Endothelial cell of umbilical vein (primary cell): ENCODE data around the gene AGAP2. TPM values are rescaled to one million over a fixed set of nuclear protein-coding genes. Genes with fewer than 3 reads are reported as not detected.

Experiments
- BruUV-seq: library from RNA; stranded (reverse); fragments of 400-500 nt; replicated peaks from 2 replicates; lab custom pipeline; 2021; lab: Mats Ljungman, UMichigan
- CTCF ChIA-PET: fragments of 300-600, 350-600 bp; sonication (Branson Sonifier 250); formaldehyde crosslinking; loops from one replicate; lab custom pipeline; 2021; ENCODE audit warnings: antibody characterized with exemption, inconsistent platforms; lab: Charles Lee
- POLR2A ChIA-PET: fragments of 300-600, 350-600 bp; sonication (Branson Sonifier 250); formaldehyde crosslinking; loops from one replicate; lab custom pipeline; 2021; ENCODE audit warnings: antibody characterized with exemption, inconsistent platforms; lab: Charles Lee
- DNase-seq: peaks from one replicate; pipeline ENCODE4 v3.0.0-alpha.2; 2011; ENCODE audit warnings: low read depth, low spot score
- FAIRE-seq: peaks from 2 replicates; lab custom pipeline; 2011; peaks lifted over from hg19 to GRCh38; lab: Jason Lieb, UNC
- H2AFZ ChIP-seq: 2 replicates; pipeline ENCODE4 v1.6.0; 2012; ENCODE audit warnings: low read depth, low read length, control low read depth, inconsistent platforms
- H3K27ac ChIP-seq: 2 replicates; pipeline ENCODE4 v1.5.1; 2011; ENCODE audit warnings: low read depth, mild to moderate bottlenecking, control low read depth, low read length, moderate library complexity; ENCODE audit not compliant: insufficient read depth
- H3K27me3 ChIP-seq, 2 experiments: 2 replicates each; pipeline versions ENCODE4 v1.6.0 to v1.6.1; 2011; ENCODE audit warnings: low read length in 2 of 2, mixed read lengths in 1 of 2; ENCODE audit not compliant: control insufficient read depth in 2 of 2, insufficient read depth in 2 of 2
- H3K36me3 ChIP-seq, 2 experiments: 2 replicates in 1 of 2; 3 replicates in 1 of 2; pipeline ENCODE4 v1.5.1; 2011; ENCODE audit warnings: low read length in 2 of 2, mild to moderate bottlenecking in 1 of 2, moderate library complexity in 1 of 2; ENCODE audit not compliant: control insufficient read depth in 2 of 2, insufficient read depth in 2 of 2; ENCODE audit errors: extremely low read depth in 1 of 2
- H3K4me1 ChIP-seq: 3 replicates; pipeline ENCODE4 v1.5.1; 2011; ENCODE audit warnings: mild to moderate bottlenecking, low read length; ENCODE audit not compliant: control insufficient read depth, insufficient read depth; ENCODE audit errors: extremely low read depth
- H3K4me2 ChIP-seq: 2 replicates; pipeline ENCODE4 v1.6.1; 2011; ENCODE audit warnings: low read length, control low read depth, mixed read lengths; ENCODE audit not compliant: insufficient read depth
- H3K4me3 ChIP-seq, 3 experiments: fragments of 200-600 bp in 1 of 3; sonication (generic), shearing (Covaris generic) in 1 of 3; replicated peaks in 1 of 3; 2 replicates each; pipeline ENCODE4 v1.5.1; 2011 to 2016; ENCODE audit warnings: control low read depth in 3 of 3, low read length in 3 of 3, mild to moderate bottlenecking in 2 of 3, inconsistent platforms in 1 of 3, low read depth in 1 of 3, moderate library complexity in 1 of 3; ENCODE audit not compliant: insufficient read depth in 1 of 3
- H3K79me2 ChIP-seq: 2 replicates; pipeline ENCODE4 v1.6.0; 2012; ENCODE audit warnings: low read length, inconsistent platforms; ENCODE audit not compliant: control insufficient read depth, insufficient read depth
- H3K9ac ChIP-seq: replicated peaks from 2 replicates; pipeline ENCODE3; 2011; ENCODE audit warnings: low read length, control low read depth; ENCODE audit not compliant: insufficient read depth; ENCODE audit errors: extremely low read depth
- H3K9me1 ChIP-seq: replicated peaks from 3 replicates; pipeline ENCODE4 v1.6.0; 2011; ENCODE audit warnings: mild to moderate bottlenecking, low read length; ENCODE audit not compliant: control insufficient read depth, insufficient read depth; ENCODE audit errors: extremely low read depth
- H3K9me3 ChIP-seq: replicated peaks from 2 replicates; pipeline ENCODE4 v1.5.1; 2012; ENCODE audit warnings: low read length, inconsistent platforms; ENCODE audit not compliant: control insufficient read depth, insufficient read depth
- H4K20me1 ChIP-seq: replicated peaks from 2 replicates; pipeline ENCODE3; 2011; ENCODE audit warnings: mild to moderate bottlenecking, low read length; ENCODE audit not compliant: control insufficient read depth, insufficient read depth; ENCODE audit errors: extremely low read depth
- CTCF ChIP-seq, 2 donors: IDR thresholded peaks; 1 replicate in 1 of 2; 2 replicates in 1 of 2; pipeline ENCODE4 v1.5.1; 2011; ENCODE audit warnings: low read length in 2 of 2, mild to moderate bottlenecking in 2 of 2, moderate library complexity in 2 of 2, control low read depth in 1 of 2, inconsistent platforms in 1 of 2, low read depth in 1 of 2; ENCODE audit not compliant: insufficient read depth in 1 of 2; ENCODE audit errors: extremely low read depth in 1 of 2
- EZH2 ChIP-seq: IDR thresholded peaks from 2 replicates; pipeline ENCODE4 v1.6.1; 2012; ENCODE audit warnings: borderline replicate concordance, low read depth, mild to moderate bottlenecking, moderate library complexity, low read length, inconsistent platforms; ENCODE audit not compliant: severe bottlenecking
- GATA2 ChIP-seq: IDR thresholded peaks from 2 replicates; pipeline ENCODE4 v1.7.0; 2011; ENCODE audit warnings: low read depth, mild to moderate bottlenecking, moderate library complexity, mixed read lengths, low read length; ENCODE audit not compliant: insufficient read length, insufficient read depth
- JUN ChIP-seq: IDR thresholded peaks from 2 replicates; pipeline ENCODE4 v1.6.1; 2011; ENCODE audit warnings: borderline replicate concordance, low read depth; ENCODE audit not compliant: insufficient read length, insufficient read depth
- MAX ChIP-seq: IDR thresholded peaks from 2 replicates; pipeline ENCODE4 v1.6.1; 2011; ENCODE audit not compliant: insufficient read depth, insufficient read length
- MYC ChIP-seq: IDR thresholded peaks from one replicate; pipeline ENCODE4 v1.6.1; 2011; ENCODE audit warnings: mild to moderate bottlenecking, low read depth, low read length
- POLR2A ChIP-seq: IDR thresholded peaks from 2 replicates; pipeline ENCODE4 v1.6.1; 2012; ENCODE audit warnings: low read depth, mild to moderate bottlenecking, control low read depth, low read length
- POLR2AphosphoS5 ChIP-seq: IDR thresholded peaks from 2 replicates; pipeline ENCODE4 v1.6.1; 2012; ENCODE audit warnings: low read depth, mild to moderate bottlenecking, control low read depth, low read length, moderate library complexity; ENCODE audit not compliant: insufficient read depth
- dilution Hi-C: fragments of 300-500 bp; cut with MboI; formaldehyde crosslinking; loops from one replicate; pipeline ENCODE4 v1.15.0; 2019; ENCODE audit warnings: low sequenced_read_pairs; ENCODE audit not compliant: extremely low pct_ligation_motif_present
- intact Hi-C: fragments of 100-400 bp; cut with micrococcal nuclease; formaldehyde crosslinking; loops from one replicate; pipeline ENCODE4 v1.10.0; 2022
- polyA plus RNA-seq, 4 experiments: library from polyadenylated mRNA; depleted of rRNA in 3 of 4; stranded (reverse) in 3 of 4; unstranded in 1 of 4; fragments of >200 nt; gene quantifications; 2 replicates each; pipeline versions ENCODE4 v1.2.1 to v1.2.3, GENCODE V29; 2011 to 2012; ENCODE audit warnings: missing spikeins in 1 of 4
- total RNA-seq: library from RNA; stranded (reverse); gene quantifications from 2 replicates; pipeline ENCODE4 v1.2.3, GENCODE V29; 2021

The AGAP2 gene
- total and polyA plus RNA-seq, 2 donors (not counting 3 experiments of a cell fraction or from before 2014, with no cell fraction given) = 0.04 to 0.24 TPM

- Histone ChIP-seq H3K27ac (no peak overlapping the region), H3K9me1 (no peaks in the 10 kb centered on the region), H3K27me3 (peaks cover 0 to 3% of the 10 kb centered on the region in 2 experiments), H3K36me3 (peaks cover 0 to 3% of the 10 kb centered on the region in 2 experiments), H3K4me1 (peaks cover 7% of the 10 kb centered on the region), H3K4me3 (no peak overlapping the region), H3K9me3 (no peaks in the 10 kb centered on the region), H4K20me1 (no peaks in the 10 kb centered on the region), H3K9ac (no peak overlapping the region), H3K79me2 (no peaks in the 10 kb centered on the region), H3K4me2 (no peak overlapping the region), H2AFZ (no peak overlapping the region)
- ChIA-PET CTCF (interaction anchor here (1.0 to 4.6 kb wide), 14 partner anchors 11 to 114 kb away, joined by 3 to 48 read pairs (median 8); partner anchors contain the start of genes AGAP2, ARHGEF25, CDK4 and CYP27B1), POLR2A (no interaction called here)
- TF ChIP-seq MAX (no peak), JUN (no peak), EZH2 (no peak), POLR2A (no peak), CTCF (IDR thresholded peaks at IDR 0.05; ENCODE audit: extremely low read depth in 1 of 2, insufficient read depth in 1 of 2, low read depth in 1 of 2, low read length in 2 of 2) (no peak), POLR2AphosphoS5 (no peak), MYC (no peak), GATA2 (no peak)
- FAIRE-seq = no peak
- DNase-seq = no peak
- BruUV-seq = no TSS peak
- intact Hi-C loops (no loop called here), dilution Hi-C loops (no loop called here)
These were observed 13.4 kb downstream of the AGAP2 start for GRCh38 chr12:57724936-57725740.
